Cardiac muscle cell (in vitro differentiated cells and primary cell): ENCODE measurements around the gene TSHZ1. TPM values are rescaled to one million over a fixed set of nuclear protein-coding genes. Genes with fewer than 3 reads are reported as not detected.

Experiments
- DNase-seq, 2 donors: peaks; one replicate each; pipeline versions ENCODE4 v3.0.0 to v3.0.0-alpha.2; 2010 to 2017; ENCODE audit warnings: low read depth in 1 of 2, low spot score in 1 of 2
- H3K27ac ChIP-seq: fragments of 200-600 bp; sonication (generic); 2 replicates; pipeline ENCODE4 v1.5.1; 2016
- H3K27me3 ChIP-seq: fragments of 200-600 bp; sonication (generic); 2 replicates; pipeline ENCODE4 v1.6.0; 2016; ENCODE audit warnings: control low read depth
- H3K36me3 ChIP-seq: fragments of 200-600 bp; sonication (generic); 2 replicates; pipeline ENCODE4 v1.5.1; 2016; ENCODE audit warnings: control low read depth
- H3K4me1 ChIP-seq: fragments of 200-600 bp; sonication (generic); 2 replicates; pipeline ENCODE4 v1.8.1; 2017; ENCODE audit warnings: low read depth, mild to moderate bottlenecking, mixed run types
- H3K4me3 ChIP-seq: fragments of 200-600 bp; sonication (generic); 2 replicates; pipeline ENCODE4 v1.5.1; 2016; ENCODE audit warnings: mild to moderate bottlenecking
- H3K9me3 ChIP-seq: fragments of 200-600 bp; sonication (generic); 2 replicates; pipeline ENCODE4 v1.5.1; 2017; ENCODE audit warnings: low read depth, mild to moderate bottlenecking, control low read depth
- polyA plus RNA-seq: library from polyadenylated mRNA; unstranded; fragments of >200 nt; fragmentation: Nextera tagmentation; extraction: Ambion mirVana; gene quantifications from 2 replicates; pipeline ENCODE4 v1.2.1, GENCODE V29; 2016
- total RNA-seq: library from RNA; depleted of rRNA; stranded (reverse); fragments of >200 nt; gene quantifications from 2 replicates; pipeline ENCODE4 v1.2.3, GENCODE V29; 2016
- TF ChIP-seq, protein P1 (sequence below): IDR thresholded peaks from 2 replicates; pipeline ENCODE4 v1.5.1; 2012; ENCODE audit warnings: low read depth, mild to moderate bottlenecking, low read length

TSHZ1 gene
- total and polyA plus RNA-seq, 2 experiments from 2014 or later: 6.5 to 13.5 TPM

DNA sequence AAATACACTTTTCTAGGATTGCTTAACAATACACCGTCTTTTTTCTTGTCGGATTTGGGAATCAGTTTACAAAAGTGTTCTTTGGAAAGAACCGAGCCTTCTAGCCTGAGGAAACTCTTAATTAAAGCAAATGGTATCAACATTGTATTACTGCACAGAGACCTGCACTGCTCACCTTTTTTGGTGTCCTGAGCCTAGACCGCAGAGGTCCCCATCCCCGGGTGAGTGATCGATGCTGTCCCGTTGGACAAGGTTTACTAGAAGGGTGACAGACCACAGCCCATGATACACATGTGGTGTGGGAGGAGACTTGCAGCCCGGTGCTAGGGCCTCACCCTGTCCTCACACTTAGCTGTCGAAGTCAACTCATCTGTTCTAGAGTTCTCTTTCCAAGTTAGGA lies 55.3 kb downstream of the TSHZ1 start:
- H3K4me3 ChIP-seq: no peak overlapping the region
- peaks cover 3% of the 10 kb centered on the region for H3K4me1 ChIP-seq
- no peaks in the 10 kb centered on the region for H3K36me3 ChIP-seq
- no peaks in the 10 kb centered on the region for H3K27me3 ChIP-seq
- TF ChIP-seq, protein P1, sequence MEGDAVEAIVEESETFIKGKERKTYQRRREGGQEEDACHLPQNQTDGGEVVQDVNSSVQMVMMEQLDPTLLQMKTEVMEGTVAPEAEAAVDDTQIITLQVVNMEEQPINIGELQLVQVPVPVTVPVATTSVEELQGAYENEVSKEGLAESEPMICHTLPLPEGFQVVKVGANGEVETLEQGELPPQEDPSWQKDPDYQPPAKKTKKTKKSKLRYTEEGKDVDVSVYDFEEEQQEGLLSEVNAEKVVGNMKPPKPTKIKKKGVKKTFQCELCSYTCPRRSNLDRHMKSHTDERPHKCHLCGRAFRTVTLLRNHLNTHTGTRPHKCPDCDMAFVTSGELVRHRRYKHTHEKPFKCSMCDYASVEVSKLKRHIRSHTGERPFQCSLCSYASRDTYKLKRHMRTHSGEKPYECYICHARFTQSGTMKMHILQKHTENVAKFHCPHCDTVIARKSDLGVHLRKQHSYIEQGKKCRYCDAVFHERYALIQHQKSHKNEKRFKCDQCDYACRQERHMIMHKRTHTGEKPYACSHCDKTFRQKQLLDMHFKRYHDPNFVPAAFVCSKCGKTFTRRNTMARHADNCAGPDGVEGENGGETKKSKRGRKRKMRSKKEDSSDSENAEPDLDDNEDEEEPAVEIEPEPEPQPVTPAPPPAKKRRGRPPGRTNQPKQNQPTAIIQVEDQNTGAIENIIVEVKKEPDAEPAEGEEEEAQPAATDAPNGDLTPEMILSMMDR: no peak
- H3K27ac ChIP-seq: no peak overlapping the region
- DNase-seq: no peak
- H3K9me3 ChIP-seq: no peaks in the 10 kb centered on the region

DNA sequence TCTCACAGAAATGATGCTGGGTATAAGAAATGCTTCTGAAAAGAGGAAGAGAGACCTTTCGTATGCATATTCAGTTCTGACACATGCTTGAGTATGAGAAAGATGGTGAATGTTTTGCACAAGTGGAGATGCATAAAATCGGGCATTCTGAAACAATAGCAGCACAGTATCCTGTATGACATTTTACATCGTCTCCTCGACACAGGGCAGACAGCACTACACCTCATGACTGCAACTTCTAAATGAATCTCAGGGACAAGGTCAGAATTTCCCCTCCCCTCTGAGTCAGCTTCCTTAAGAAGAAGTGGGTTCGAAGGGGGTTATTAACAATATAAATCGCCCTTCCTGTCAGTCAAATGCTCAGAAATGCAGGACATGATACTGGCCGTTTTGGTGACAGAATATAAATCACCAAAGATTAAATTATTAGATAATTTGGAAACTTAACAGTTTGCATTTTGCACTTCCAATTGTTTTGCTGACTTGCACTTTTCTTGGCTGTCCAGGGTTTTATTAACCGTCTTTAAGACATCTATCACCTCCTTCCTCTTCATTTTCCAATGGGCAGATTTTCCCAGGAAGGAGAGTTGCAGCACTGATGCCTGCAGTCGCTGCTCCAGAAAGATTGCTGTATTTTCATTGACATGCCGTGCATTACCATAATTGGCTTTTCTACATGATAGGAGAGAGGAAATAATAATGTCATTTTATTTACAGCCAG lies 57.2 kb downstream of the TSHZ1 start:
- DNase-seq: no peak
- Histone ChIP-seq H3K4me1 (peaks cover 3% of the 10 kb centered on the region), H3K27me3 (no peaks in the 10 kb centered on the region), H3K9me3 (no peaks in the 10 kb centered on the region), H3K4me3 (no peak overlapping the region), H3K27ac (no peak overlapping the region), H3K36me3 (no peaks in the 10 kb centered on the region)
- TF ChIP-seq, protein P1: no peak

DNA sequence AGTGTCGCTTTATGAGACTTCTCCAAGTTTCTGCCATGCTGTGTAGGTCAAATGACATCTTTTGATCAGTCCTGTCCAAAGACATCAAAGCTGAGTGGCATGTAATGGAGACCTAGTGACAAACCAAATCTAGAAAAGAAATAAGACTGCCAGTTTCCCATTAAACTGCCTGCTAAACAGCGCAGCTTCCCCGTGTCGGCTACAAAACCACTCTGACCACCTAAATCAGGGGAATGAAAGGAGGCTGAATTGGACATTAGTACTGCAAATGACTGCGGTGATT lies 57.7 kb downstream of the TSHZ1 start:
- Histone ChIP-seq H3K4me1 (peaks cover 3% of the 10 kb centered on the region), H3K4me3 (no peak overlapping the region), H3K36me3 (no peaks in the 10 kb centered on the region), H3K9me3 (no peaks in the 10 kb centered on the region), H3K27me3 (no peaks in the 10 kb centered on the region), H3K27ac (no peak overlapping the region)
- TF ChIP-seq, protein P1: no peak
- DNase-seq: no peak

DNA sequence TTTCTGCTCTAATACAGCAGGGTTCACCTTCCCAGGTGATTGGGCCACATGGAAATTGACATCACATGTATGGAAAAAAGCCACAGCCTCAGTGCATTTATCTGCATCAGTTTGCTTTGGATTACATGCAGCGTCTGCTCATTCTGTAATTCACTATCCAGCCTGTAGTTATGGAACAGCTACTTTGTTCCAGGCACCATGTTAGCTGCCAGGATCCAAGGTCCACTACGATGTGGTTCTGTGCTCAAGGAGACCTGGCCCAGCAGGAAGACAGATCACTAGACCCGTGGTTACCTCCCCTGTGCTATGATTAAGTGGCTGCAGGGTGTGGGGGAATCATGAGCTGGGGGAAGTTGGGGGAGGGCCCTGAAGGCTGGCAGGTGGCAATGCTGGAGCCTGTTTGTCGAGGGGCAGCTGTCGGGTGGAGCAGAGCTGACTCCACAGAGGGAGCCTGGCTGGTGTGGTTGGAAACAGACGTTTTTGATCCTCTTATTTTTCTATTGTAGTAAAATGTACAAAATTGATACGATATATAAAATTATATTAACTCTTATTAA lies 58.6 kb downstream of the TSHZ1 start:
- DNase-seq: no peak
- no peaks in the 10 kb centered on the region for H3K36me3 ChIP-seq
- H3K27me3 ChIP-seq: no peaks in the 10 kb centered on the region
- TF ChIP-seq, protein P1: no peak
- peaks cover 3% of the 10 kb centered on the region for H3K4me1 ChIP-seq
- no peak overlapping the region for H3K4me3 ChIP-seq
- H3K9me3 ChIP-seq: no peaks in the 10 kb centered on the region
- H3K27ac ChIP-seq: no peak overlapping the region

DNA sequence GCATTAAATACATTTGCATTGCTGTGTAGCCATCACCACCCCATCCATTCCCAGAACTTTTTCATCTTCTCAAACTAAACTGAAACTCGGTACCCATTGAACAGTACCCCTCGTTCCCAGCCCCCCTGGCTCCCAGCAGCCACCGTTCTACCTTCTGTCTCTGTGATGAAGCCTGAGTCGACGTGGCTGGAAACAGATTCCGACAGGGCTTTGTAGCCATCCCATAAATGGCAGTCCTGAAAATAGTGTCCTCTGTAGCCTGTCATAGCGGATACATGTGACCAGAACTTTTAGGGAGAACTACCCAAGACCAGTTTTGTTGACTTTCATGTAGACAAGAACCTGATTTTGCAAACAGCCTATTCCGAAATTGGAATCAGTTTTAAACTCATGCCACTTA lies 59.1 kb downstream of the TSHZ1 start:
- no peaks in the 10 kb centered on the region for H3K9me3 ChIP-seq
- no peak overlapping the region for H3K4me3 ChIP-seq
- TF ChIP-seq, protein P1: no peak
- no peak overlapping the region for H3K27ac ChIP-seq
- H3K36me3 ChIP-seq: no peaks in the 10 kb centered on the region
- DNase-seq: no peak
- H3K4me1 ChIP-seq: peaks cover 3% of the 10 kb centered on the region
- no peaks in the 10 kb centered on the region for H3K27me3 ChIP-seq
